ENCODE results near the gene PRMT1. TPM values are rescaled to one million over a fixed set of nuclear protein-coding genes. Genes with fewer than 3 reads are reported as not detected.
A peak's percentile ranks its signal among the peaks of the same experiment; 100 is the strongest.

Gene PRMT1
- polyA plus RNA-seq, 1 of the 3 experiments (the other 2 are of a cell fraction) = 789 TPM

- Histone ChIP-seq H3K9me3 (no peaks in the 10 kb centered on the region), H3K9ac (peak overlapping the region; percentile 100), H4K20me1 (ENCODE audit: insufficient read depth) (peaks cover 16% of the 10 kb centered on the region), H3K27me3 (ENCODE audit: insufficient read depth) (no peaks in the 10 kb centered on the region), H3K36me3 (replicated peaks in 1 of 2; ENCODE audit: control insufficient read depth in 1 of 2, insufficient read depth in 2 of 2, low read length in 1 of 2) (peaks cover 14 to 27% of the 10 kb centered on the region in 2 experiments), H3K79me2 (ENCODE audit: insufficient read depth) (peaks cover 76% of the 10 kb centered on the region), H3K4me2 (peak overlapping the region; percentile 100), H3K9me2 (no peaks in the 10 kb centered on the region), H3K27ac (ENCODE audit: low read depth in 2 of 2, low read length in 1 of 2) (peak overlapping the region; percentile 86 to 92), H3F3A (replicated peaks; ENCODE audit: insufficient read depth) (peaks cover 9% of the 10 kb centered on the region), H3K4me1 (ENCODE audit: control insufficient read depth in 1 of 2, insufficient read depth in 2 of 2, low read depth in 1 of 2, low read length in 1 of 2) (peaks cover 14 to 32% of the 10 kb centered on the region in 2 experiments), H3K4me3 (ENCODE audit: low read depth in 2 of 2, low read length in 1 of 2) (peak overlapping the region; percentile 100), H2AFZ (ENCODE audit: low read depth) (peak overlapping the region; percentile 65; the same call in 1 of the 2 replicates)
- TF ChIP-seq MAX (IDR thresholded peaks at IDR 0.05; ENCODE audit: low read depth) = no peak
- peak in 1 of 2 experiments; percentile 3; a peak in 1 of 4 replicates for TF ChIP-seq EP300 (IDR thresholded peaks at IDR 0.05; ENCODE audit: borderline replicate concordance in 1 of 2, low read depth in 1 of 2, low read length in 1 of 2)
- peak; percentile 44; the same call in 1 of the 2 replicates for TF ChIP-seq GATA2 (CRISPR knock-in tag; IDR thresholded peaks at IDR 0.05)
- no peak for TF ChIP-seq RFX5 (IDR thresholded peaks at IDR 0.05; ENCODE audit: low read length)
- ChIA-PET CTCF (interaction anchor here (0.7 to 5.2 kb wide), 6 partner anchors 11 to 73 kb away, joined by 3 to 31 read pairs (median 5); partner anchors contain the start of gene PRMT1), POLR2A (interaction anchor here (0.6 to 1.7 kb wide), 5 partner anchors 16 to 235 kb away, joined by 3 to 5 read pairs (median 3); partner anchors contain the start of genes AKT1S1, RPS11 and TBC1D17)
- DNase-seq = peak; percentile 65
- 0% methylated on average over 2 of the region's 5 CpGs for WGBS (ENCODE audit: low lambda C conversion rate)
These were observed 34.5 kb upstream of the PRMT1 start for GRCh38 chr19:49642492-49643035.

- Histone ChIP-seq H3K4me2 (peak overlapping the region; percentile 100), H3F3A (replicated peaks; ENCODE audit: insufficient read depth) (peaks cover 9% of the 10 kb centered on the region), H4K20me1 (ENCODE audit: insufficient read depth) (peaks cover 16% of the 10 kb centered on the region), H3K4me1 (ENCODE audit: control insufficient read depth in 1 of 2, insufficient read depth in 2 of 2, low read depth in 1 of 2, low read length in 1 of 2) (peaks cover 8 to 30% of the 10 kb centered on the region in 2 experiments), H3K4me3 (ENCODE audit: low read depth in 2 of 2, low read length in 1 of 2) (peak overlapping the region; percentile 100; a peak in 3 of 4 replicates), H3K27ac (ENCODE audit: low read depth in 2 of 2, low read length in 1 of 2) (no peak overlapping the region; a peak in 1 of 4 replicates), H3K36me3 (replicated peaks in 1 of 2; ENCODE audit: control insufficient read depth in 1 of 2, insufficient read depth in 2 of 2, low read length in 1 of 2) (peaks cover 20 to 27% of the 10 kb centered on the region in 2 experiments), H3K27me3 (ENCODE audit: insufficient read depth) (no peaks in the 10 kb centered on the region), H3K79me2 (ENCODE audit: insufficient read depth) (peaks cover 83% of the 10 kb centered on the region), H2AFZ (ENCODE audit: low read depth) (no peak overlapping the region), H3K9me3 (no peaks in the 10 kb centered on the region), H3K9me2 (no peaks in the 10 kb centered on the region), H3K9ac (peak overlapping the region; percentile 100; the same call in 1 of the 2 replicates)
- TF ChIP-seq USF1 (IDR thresholded peaks at IDR 0.05; ENCODE audit: borderline replicate concordance, low read depth) (no peak), TCF12 (IDR thresholded peaks at IDR 0.05) (no peak), EZH2phosphoT487 (IDR thresholded peaks at IDR 0.05; ENCODE audit: borderline replicate concordance, low read depth) (no peak), TAF1 (IDR thresholded peaks at IDR 0.05; ENCODE audit: borderline replicate concordance, low read depth, low read length) (no peak), SIN3A (IDR thresholded peaks at IDR 0.05; ENCODE audit: borderline replicate concordance, low read depth, low read length) (no peak), RFX5 (IDR thresholded peaks at IDR 0.05; ENCODE audit: low read length) (no peak), NRF1 (IDR thresholded peaks at IDR 0.05; ENCODE audit: low read depth, low read length) (no peak), EP300 (IDR thresholded peaks at IDR 0.05; ENCODE audit: borderline replicate concordance in 1 of 2, low read depth in 1 of 2, low read length in 1 of 2) (no peak), GABPA (IDR thresholded peaks at IDR 0.05; ENCODE audit: low read depth) (no peak), CTCF (IDR thresholded peaks at IDR 0.05) (no peak), RCOR1 (IDR thresholded peaks at IDR 0.05; ENCODE audit: low read length) (no peak), MAX (IDR thresholded peaks at IDR 0.05; ENCODE audit: low read depth) (no peak), POLR2AphosphoS5 (IDR thresholded peaks at IDR 0.05; ENCODE audit: low read depth, low read length) (no peak; the same call in 1 of the 2 replicates), IRF3 (IDR thresholded peaks at IDR 0.05; ENCODE audit: low read depth, low read length) (no peak), TEAD4 (IDR thresholded peaks at IDR 0.05; ENCODE audit: borderline replicate concordance, insufficient read depth) (no peak), FOXJ3 (CRISPR knock-in tag; IDR thresholded peaks at IDR 0.05) (no peak), RAD21 (IDR thresholded peaks at IDR 0.05; ENCODE audit: low read length) (no peak)
- ChIA-PET CTCF (interaction anchor here (0.7 to 5.2 kb wide), 6 partner anchors 12 to 73 kb away, joined by 3 to 31 read pairs (median 6); partner anchors contain the start of gene PRMT1), POLR2A (interaction anchor here (0.6 to 1.4 kb wide), 2 partner anchors 21 to 106 kb away, joined by 4 to 5 read pairs; no protein-coding TSS in a partner anchor)
- no peak for DNase-seq
- 63% methylated on average over 2 of the region's 2 CpGs for WGBS (ENCODE audit: low lambda C conversion rate)
These were observed 33.6 kb upstream of the PRMT1 start for GRCh38 chr19:49643466-49643865.

All from SK-N-SH (cell line).